LNCaP clone FGC (cell line): ENCODE data around the gene LRP2.
A peak's percentile ranks its signal among the peaks of the same experiment; 100 is the strongest.
"Not testable (repeated sequence)": the region's sequence is repeated elsewhere in the genome, so short reads cannot be mapped to it uniquely, and the experiment has no call there.

Source experiments
- DNase-seq: peaks from one replicate; pipeline ENCODE4 v3.0.0-alpha.2; 2011; ENCODE audit warnings: low read depth
- H3K4me3 ChIP-seq: 2 replicates; pipeline ENCODE4 v1.5.1; 2011; ENCODE audit warnings: mild to moderate bottlenecking, low read depth, low read length, control low read depth
- CTCF ChIP-seq: IDR thresholded peaks from 2 replicates; pipeline ENCODE4 v1.5.1; 2012; ENCODE audit warnings: mild to moderate bottlenecking; ENCODE audit not compliant: control insufficient read depth, insufficient read depth; ENCODE audit errors: extremely low read depth

The LRP2 gene

DNA sequence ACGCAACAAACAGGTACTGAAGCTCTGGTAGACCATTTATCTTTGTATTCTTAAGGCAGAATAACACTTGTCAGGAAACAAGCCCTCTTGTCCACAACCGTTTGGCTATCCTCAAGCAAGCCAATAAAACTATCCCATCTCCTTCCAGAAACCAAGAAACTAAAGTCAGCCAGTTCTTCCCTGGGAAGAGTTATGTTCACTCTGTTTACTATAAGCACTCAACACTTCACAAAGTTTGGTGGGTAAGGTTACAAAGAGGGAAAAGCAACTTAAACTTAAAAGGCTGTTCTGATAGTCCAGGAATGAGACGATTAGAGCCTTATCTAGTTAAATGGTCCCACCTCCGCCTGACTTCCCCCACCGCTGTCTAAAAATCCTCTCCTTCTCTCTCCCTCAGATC, 25.6 kb downstream of the LRP2 start:
- TF ChIP-seq CTCF = no peak
- H3K4me3 ChIP-seq = no peak overlapping the region
- no peak for DNase-seq

GRCh38 chr2:169330555-169331198, 31.7 kb downstream of the LRP2 start:
- no peak for TF ChIP-seq CTCF
- DNase-seq = no peak
- H3K4me3 ChIP-seq = no peak overlapping the region

DNA sequence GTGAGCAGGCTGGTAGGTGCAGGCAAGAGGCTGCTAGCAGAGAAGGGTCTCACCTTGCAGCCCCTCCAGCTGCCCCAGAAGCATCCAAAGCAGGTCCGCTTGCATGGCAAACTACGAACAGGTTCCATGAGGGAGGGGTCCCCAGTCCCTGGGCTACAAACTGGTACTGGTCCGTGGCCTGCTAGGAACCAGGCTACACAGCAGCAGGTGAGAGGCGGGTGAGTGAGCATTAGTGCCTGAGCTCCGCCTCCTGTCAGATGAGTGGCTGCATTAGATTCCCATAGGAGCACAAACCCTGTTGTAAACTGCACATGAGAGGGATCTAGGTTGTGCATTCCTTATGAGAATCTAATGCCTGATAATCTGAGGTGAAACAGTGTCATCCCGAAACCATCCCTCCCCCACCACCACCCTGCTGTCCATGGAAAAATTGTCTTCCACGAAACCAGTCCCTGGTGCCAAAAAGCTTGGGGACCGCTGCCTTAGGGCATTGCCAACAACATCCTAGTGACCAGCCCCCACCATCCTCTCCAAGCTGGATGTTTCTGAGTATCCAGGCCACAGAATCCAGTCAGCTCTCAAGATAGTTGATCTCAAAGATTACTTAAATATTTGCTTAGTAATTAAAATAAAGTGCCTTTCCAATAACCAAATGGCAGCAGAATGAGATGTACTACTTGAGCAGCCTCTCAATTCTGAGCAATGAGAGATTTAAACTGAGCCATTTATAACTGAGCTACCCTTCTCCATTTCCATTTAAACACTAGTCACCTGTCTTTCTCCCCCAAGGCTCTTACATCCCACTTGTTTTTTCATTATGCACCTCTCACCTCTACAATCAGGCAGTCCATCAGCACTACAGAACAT, 32.4 kb downstream of the LRP2 start:
- H3K4me3 ChIP-seq = no peak overlapping the region
- TF ChIP-seq CTCF = no peak
- DNase-seq = no peak

DNA sequence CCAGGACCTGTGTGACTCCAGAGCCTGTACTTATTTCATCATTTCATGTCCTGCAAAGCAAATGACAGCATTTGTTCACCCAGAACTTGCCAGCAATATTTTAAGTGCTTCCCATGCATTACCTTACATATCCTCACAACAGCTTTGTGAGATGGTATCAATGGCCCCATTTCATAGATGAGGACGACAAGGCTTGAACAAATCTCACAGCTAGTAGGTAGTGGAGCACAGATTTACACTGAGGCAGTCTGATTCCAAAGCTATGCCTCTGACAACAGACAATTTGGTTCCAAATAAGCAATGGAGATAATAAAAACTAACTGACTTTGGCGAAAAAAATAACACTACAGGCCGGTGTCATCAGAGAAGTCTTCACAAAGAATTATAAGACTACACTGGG, 33.5 kb downstream of the LRP2 start:
- DNase-seq = no peak
- H3K4me3 ChIP-seq = no peak overlapping the region
- no peak for TF ChIP-seq CTCF

GRCh38 chr2:169327837-169328236, 34.5 kb downstream of the LRP2 start:
- DNase-seq, H3K4me3 ChIP-seq: not testable (repeated sequence)

GRCh38 chr2:169325886-169326285, 36.4 kb downstream of the LRP2 start:
- not testable (repeated sequence) for DNase-seq, H3K4me3 ChIP-seq

GRCh38 chr2:169324581-169325260, 37.6 kb downstream of the LRP2 start:
- no peak overlapping the region for H3K4me3 ChIP-seq

More at GRCh38 chr2:169324581-169325260, 37.6 kb downstream of the LRP2 start:
- TF ChIP-seq CTCF = no peak
- peak; percentile 19 for DNase-seq
